ENCODE data around the gene SET.
"Not testable (repeated sequence)": the region's sequence is repeated elsewhere in the genome, so short reads cannot be mapped to it uniquely, and the experiment has no call there.

DNA sequence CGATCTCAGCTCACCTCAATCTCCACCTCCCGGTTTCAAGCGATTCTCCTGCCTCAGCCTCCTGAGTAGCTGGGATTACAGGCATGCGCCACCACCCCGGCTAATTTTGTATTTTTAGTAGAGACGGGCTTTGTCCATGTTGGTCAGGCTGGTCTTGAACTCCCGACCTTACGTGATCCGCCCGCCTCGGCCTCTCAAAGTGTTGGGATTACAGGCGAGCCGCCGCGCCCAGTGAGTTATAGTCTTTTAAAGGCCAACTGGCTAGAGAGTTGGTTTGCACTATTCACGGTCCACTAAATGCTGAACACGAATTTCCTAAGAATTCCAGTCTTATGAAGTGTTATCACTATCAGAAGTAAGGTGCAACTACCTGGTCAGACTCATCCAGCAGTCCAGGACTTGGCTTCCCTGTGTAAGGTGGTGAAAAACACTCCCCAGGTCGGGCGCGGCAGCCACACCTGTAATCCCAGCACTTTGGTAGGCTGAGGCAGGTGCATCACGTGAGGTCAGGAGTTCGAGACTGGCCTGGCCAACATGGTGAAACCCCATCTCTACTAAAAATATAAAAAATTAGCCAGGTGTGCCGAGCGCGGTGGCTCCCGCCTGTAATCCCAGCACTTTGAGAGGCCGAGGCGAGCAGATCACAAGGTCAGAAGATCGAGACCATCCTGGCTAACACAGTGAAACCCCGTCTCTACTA, 10.2 kb downstream of the SET start:
- TF ChIP-seq CTCF (optimal IDR thresholded peaks at IDR 0.05 in 1 of 3, IDR thresholded peaks at IDR 0.05 in 1 of 3, conservative IDR thresholded peaks at IDR 0.05 in 1 of 3; ENCODE audit: extremely low read depth in 1 of 3, insufficient read depth in 2 of 3, low read length in 3 of 3); EZH2 (IDR thresholded peaks at IDR 0.05; ENCODE audit: low read length): not testable (repeated sequence)
